Neural progenitor cell (in vitro differentiated cells): ENCODE data around the gene MMRN2.
"Not testable (repeated sequence)": the region's sequence is repeated elsewhere in the genome, so short reads cannot be mapped to it uniquely, and the experiment has no call there.

Source experiments
- EZH2 ChIP-seq: fragments of 200-600 bp; sonication (generic); IDR thresholded peaks from 2 replicates; pipeline ENCODE4 v1.6.1; 2017; ENCODE audit warnings: antibody characterized with exemption, mild to moderate bottlenecking, moderate library complexity
- EZH2phosphoT487 ChIP-seq: fragments of 200-600 bp; sonication (generic); IDR thresholded peaks from 2 replicates; pipeline ENCODE4 v1.6.1; 2017; ENCODE audit warnings: antibody characterized with exemption
- TF ChIP-seq, protein P1 (sequence below): fragments of 200-600 bp; sonication (generic); IDR thresholded peaks from 2 replicates; pipeline ENCODE4 v1.5.1; 2017; ENCODE audit warnings: antibody characterized with exemption, mild to moderate bottlenecking

DNA sequence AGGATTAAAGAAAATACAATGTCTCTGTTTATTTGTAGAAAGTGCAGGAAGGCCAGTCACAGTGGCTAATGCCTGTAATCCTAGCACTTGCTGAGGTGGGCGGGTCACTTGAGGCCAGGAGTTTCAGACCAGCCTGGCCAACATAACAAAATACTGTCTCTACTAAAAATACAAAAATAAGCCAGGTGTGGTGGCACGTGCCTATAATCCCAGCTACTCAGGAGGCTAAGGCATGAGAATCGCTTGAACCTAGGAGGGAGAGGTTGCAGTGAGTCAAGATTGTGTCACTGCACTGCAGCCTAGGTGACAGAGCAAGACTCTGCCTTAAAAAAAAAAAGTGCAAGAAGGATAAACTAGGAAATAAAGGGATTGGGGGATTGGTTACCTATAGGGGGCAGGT, 21.0 kb upstream of the MMRN2 start:
- TF ChIP-seq EZH2phosphoT487, EZH2: not testable (repeated sequence)
- TF ChIP-seq, protein P1, sequence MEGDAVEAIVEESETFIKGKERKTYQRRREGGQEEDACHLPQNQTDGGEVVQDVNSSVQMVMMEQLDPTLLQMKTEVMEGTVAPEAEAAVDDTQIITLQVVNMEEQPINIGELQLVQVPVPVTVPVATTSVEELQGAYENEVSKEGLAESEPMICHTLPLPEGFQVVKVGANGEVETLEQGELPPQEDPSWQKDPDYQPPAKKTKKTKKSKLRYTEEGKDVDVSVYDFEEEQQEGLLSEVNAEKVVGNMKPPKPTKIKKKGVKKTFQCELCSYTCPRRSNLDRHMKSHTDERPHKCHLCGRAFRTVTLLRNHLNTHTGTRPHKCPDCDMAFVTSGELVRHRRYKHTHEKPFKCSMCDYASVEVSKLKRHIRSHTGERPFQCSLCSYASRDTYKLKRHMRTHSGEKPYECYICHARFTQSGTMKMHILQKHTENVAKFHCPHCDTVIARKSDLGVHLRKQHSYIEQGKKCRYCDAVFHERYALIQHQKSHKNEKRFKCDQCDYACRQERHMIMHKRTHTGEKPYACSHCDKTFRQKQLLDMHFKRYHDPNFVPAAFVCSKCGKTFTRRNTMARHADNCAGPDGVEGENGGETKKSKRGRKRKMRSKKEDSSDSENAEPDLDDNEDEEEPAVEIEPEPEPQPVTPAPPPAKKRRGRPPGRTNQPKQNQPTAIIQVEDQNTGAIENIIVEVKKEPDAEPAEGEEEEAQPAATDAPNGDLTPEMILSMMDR = not testable (repeated sequence)
